HG03571 (cell line): Measurements from ENCODE around the gene CBX4.

Experiments used
- ATAC-seq: cut with Tn5 transposase; IDR thresholded peaks from one replicate; pipeline ENCODE4 v1.9.1; 2021; ENCODE audit not compliant: unreplicated experiment

CBX4 gene

DNA sequence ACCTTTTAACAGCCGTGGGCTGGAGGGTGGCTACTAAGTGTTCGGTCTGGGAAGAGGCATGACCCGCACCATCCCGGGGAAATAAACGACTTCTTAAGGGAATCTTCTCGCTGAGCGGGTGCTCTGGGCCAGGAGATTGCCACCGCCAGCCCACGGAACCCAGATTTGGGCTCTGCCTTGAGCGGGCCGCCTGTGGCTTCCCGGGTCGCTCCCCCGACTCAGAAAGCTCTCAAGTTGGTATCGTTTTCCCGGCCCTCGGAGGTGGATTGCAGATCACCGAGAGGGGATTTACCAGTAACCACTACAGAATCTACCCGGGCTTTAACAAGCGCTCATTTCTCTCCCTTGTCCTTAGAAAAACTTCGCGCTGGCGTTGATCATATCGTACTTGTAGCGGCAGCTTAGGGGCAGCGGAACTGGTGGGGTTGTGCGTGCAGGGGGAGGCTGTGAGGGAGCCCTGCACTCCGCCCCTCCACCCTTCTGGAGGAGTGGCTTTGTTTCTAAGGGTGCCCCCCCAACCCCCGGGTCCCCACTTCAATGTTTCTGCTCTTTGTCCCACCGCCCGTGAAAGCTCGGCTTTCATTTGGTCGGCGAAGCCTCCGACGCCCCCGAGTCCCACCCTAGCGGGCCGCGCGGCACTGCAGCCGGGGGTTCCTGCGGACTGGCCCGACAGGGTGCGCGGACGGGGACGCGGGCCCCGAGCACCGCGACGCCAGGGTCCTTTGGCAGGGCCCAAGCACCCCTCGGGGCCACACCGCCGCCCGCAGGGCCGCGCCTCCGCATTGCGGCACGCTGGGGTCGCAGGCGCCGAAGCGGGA lies 3.6 kb upstream of the CBX4 start:
- no peak for ATAC-seq

GRCh38 chr17:79842136-79842655 lies 3.0 kb upstream of the CBX4 start:
- no peak for ATAC-seq

- no peak for ATAC-seq
Measured at GRCh38 chr17:79841369-79842135, 2.3 kb upstream of the CBX4 start.

DNA sequence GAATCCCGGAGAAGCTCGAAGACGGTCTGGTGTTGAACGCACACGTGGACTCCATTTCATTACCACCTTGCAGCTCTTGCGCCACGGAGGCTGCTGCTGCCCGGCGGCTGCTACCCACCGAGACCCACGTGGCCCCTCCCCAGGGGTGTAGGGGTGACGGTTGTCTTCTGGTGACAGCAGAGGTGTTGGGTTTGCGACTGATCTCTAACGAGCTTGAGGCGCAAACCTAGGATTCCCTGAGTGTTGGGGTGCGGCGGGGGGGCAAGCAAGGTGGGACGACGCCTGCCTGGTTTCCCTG lies 1.7 kb upstream of the CBX4 start:
- ATAC-seq, result no peak

DNA sequence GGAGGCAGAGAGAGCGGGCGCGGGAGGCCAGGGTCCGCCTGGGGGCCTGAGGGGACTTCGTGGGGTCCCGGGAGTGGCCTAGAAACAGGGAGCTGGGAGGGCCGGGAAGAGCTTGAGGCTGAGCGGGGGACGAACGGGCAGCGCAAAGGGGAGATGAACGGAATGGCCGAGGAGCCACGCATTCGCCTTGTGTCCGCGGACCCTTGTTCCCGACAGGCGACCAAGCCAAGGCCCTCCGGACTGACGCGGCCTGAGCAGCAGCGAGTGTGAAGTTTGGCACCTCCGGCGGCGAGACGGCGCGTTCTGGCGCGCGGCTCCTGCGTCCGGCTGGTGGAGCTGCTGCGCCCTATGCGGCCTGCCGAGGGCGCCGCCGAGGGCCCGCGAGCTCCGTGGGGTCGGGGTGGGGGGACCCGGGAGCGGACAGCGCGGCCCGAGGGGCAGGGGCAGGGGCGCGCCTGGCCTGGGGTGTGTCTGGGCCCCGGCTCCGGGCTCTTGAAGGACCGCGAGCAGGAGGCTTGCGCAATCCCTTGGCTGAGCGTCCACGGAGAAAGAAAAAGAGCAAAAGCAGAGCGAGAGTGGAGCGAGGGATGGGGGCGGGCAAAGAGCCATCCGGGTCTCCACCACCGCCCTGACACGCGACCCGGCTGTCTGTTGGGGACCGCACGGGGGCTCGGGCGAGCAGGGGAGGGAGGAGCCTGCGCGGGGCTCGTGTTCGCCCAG lies 1.2 kb upstream of the CBX4 start:
- ATAC-seq, result no peak

GRCh38 chr17:79838522-79839274 lies 542 bp downstream of the CBX4 start:
- ATAC-seq, result peak; percentile 14

- ATAC-seq, result no peak
Measured at GRCh38 chr17:79837888-79838521, 1.2 kb downstream of the CBX4 start.

DNA sequence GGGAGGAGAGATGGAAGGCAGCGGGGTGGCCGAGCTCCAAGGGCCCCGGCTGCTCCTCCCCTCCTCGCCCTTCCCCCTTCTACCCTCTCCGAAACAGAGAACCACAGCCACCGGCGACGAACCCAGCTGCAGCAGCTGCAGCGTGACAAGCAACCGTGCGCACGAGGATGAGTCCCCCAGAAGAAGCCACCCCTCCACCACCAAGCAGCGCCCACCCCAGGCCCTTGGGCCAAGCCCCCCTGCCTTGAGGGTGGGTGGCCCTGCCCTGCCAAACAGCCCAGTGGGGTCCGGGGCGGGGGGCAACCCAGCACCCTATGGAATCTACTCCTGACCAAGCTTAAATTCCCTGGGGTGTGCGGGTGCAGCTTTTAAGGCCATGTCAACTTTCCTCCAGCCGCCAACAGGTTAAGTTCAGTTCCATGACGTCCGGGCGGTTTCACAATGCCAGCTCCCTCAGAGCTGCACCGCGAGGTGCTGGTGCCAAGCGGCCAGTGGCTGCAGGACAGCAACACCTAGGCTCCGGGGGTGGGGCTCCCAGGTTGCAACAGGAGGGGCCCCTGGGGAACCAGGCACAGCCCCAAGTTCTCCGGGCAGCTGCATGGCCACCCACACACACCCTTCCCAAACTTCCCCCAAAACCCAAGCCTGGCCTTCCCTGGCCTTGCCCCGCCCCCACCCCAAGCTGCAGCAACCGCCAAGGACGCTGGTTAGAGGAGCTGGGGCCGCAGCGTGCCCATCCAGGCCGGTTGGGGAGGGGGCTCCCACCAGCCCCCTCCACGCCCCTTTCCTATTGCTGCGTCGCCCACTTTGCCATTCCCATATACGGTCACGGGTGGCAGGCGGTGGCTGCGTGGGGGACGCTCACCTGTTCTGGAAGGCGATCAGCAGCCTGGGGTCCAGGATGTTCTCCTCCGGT lies 2.0 kb downstream of the CBX4 start:
- ATAC-seq, result no peak

DNA sequence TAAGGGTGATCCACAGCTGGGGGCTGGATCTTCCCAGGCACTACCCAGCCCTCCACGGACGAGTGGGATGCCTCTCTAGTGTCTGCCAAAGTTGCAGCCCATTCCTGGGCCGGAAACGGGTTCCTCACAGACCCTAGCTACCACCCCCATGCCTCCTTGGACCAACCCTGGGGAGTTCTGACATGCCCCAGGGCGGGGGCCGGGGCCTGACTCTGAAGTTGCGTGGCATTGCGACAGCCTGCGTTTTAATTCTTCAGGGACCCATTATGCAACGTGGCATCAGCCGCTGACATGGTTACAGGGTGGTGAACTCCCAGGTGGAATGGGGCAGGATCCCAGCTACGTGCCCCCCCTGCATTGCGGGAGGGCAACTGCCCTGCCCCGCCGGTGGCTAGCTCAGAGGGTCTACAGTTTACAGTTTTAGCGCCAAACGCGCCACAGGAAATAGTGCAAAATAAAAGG lies 2.7 kb downstream of the CBX4 start:
- ATAC-seq, result no peak

DNA sequence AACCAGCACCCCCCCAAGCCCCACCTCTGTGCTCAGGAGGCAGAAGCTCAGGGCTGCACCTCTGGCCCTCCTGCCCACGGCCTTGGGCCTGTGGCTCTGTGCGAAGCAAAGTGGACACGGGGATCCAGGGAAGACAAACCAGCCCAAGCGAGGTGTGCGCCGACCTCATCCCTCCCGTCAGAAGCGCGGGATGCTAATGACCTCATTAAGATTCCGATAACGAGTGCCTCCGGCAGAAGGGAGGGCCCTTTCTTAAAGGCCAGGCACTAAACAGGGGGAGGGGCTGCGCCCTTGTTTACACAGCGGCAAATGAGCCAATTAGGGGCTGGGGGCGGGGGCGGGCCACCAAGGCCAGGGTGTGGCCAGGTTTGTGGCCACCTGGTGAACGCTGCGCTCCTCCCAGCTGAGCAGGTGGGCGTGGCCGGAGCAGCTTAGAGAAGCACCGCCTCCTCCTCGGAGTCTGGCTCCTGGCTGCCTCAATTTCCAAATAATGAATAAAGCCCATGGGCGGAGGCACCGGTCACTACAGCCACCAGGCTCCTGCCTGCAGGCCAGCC lies 3.2 kb downstream of the CBX4 start:
- ATAC-seq, result no peak

GRCh38 chr17:79835470-79835899 lies 3.8 kb downstream of the CBX4 start:
- ATAC-seq, result no peak

DNA sequence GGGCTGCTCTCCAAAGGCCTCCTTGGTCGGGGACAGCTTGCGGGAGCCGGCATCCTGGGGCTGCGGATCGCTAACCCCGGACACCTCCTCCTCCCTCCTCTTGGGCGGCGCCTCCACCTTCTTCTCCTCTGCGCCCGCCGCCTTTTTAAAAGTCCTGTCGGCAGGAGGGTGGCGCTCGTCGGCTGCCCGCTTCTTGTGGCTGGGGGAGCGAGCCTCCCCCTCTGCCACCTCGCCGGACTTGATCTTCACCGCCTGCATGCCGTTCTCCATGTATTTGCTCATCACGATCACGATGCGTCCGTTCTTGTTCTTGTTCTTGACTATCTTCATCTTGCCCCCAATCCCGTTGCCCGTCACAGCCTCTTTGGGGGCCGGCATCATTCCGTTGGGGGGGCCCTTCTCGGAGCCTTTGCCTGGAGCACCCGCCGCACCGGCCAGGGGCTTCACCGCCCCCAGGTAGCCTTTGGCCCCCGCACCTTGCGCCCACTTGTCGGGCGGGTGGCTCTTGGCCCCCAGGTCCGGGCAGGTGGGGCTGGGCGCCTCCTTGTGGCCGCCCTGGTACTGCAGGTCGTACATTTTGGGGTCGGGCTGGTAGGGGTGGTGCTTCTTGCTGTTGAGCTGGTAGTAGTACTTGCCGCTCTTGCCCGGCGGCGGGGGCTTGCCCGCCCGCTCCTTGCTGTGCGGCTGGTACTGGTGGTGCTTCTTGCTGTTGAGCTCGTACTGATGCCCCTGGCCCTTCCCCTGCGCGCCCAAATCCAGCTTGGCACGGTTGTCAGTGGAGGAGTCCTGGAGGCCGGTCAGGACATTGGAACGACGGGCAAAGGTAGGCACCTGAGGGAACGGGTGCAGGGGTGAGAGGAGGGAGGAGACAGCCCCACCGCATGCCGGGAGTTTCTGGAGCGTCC lies 4.4 kb downstream of the CBX4 start:
- no peak for ATAC-seq

DNA sequence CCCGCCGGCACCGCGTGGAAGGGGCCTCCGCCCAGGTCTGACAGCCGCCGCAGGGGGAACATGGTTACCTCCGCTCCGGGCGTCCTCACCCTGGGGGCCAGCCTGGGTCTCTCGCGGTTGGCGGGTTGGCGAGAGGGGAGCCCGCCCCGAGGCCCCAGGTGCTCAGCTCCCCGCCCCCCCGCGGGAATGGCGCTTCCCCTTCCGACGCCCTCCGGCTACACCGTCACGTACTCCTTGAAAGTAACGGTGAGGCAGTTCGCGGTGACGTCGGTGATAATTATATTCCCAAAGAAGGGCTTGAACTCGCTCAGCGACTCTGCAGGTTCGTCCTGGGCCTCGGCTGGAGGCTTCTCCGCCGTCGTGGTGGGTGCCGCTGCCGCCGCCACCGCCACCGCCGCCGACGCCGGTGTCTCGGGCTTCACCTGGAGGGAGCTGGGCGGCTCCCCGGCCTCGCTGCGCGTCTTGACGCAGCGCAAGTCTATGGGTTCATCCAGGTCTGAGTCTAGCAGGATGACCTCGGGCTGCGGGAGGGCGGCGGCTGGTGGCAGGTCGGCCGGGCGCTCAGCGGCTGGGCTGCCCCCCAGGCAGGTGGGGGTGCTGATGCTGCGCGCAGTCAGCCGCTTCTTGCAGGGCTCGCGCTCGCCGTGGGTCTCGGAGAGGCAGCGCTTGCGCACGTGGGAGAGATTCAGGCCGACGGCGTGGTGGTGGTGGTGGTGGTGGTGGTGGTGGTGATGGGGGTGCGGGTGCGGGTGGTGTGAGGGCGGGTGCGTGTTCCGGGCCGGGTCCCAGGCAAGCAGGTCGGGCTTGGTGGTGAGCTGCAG lies 5.3 kb downstream of the CBX4 start:
- ATAC-seq, result no peak

DNA sequence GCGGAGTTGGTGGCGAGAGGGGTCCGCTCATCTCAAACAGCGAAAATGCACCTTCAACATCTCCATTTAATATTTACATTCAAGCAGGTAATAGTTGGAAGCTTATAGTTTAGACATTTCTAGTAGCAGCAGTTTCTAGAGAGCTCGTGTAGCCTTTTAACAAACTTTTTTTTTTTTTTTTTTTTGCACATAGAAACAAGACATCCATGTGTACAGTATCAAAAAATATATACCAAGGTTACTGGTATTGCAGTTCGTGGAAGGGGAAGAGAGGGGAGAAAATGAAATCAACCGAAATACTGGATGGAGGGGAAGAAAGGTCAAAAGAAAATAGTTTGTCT lies 6.2 kb downstream of the CBX4 start:
- ATAC-seq, result no peak

GRCh38 chr17:79832218-79833109 lies 6.8 kb downstream of the CBX4 start:
- ATAC-seq, result no peak
